Ascending aorta (tissue), 2 donors: Measurements from ENCODE around the gene SPRN. TPM values are rescaled to one million over a fixed set of nuclear protein-coding genes. Genes with fewer than 3 reads are reported as not detected.
A peak's percentile ranks its signal among the peaks of the same experiment; 100 is the strongest.
"Not testable (repeated sequence)": the region's sequence is repeated elsewhere in the genome, so short reads cannot be mapped to it uniquely, and the experiment has no call there.

Source experiments
- DNase-seq, 2 donors: peaks; one replicate each; pipeline ENCODE4 v3.0.0-alpha.2; 2019; ENCODE audit warnings: low spot score in 2 of 2
- H3K27ac ChIP-seq, 2 donors: fragments of 200-600 bp; sonication (generic); one replicate each; pipeline ENCODE4 v1.5.1; 2016 to 2017; ENCODE audit warnings: mild to moderate bottlenecking in 1 of 2
- H3K27me3 ChIP-seq: fragments of 200-600 bp; sonication (generic); one replicate; pipeline ENCODE4 v1.5.1; 2017
- H3K36me3 ChIP-seq, 2 donors: fragments of 200-600 bp; sonication (generic); one replicate each; pipeline ENCODE4 v1.5.1; 2016
- H3K4me1 ChIP-seq, 2 donors: fragments of 200-600 bp; sonication (generic); one replicate each; pipeline ENCODE4 v1.5.1; 2016 to 2017; ENCODE audit warnings: mild to moderate bottlenecking in 1 of 2
- H3K4me3 ChIP-seq, 2 donors: fragments of 200-600 bp; sonication (generic); one replicate each; pipeline ENCODE4 v1.5.1; 2016 to 2017; ENCODE audit warnings: mild to moderate bottlenecking in 1 of 2
- H3K9me3 ChIP-seq, 2 donors: fragments of 200-600 bp; sonication (generic); one replicate each; pipeline ENCODE4 v1.5.1; 2016
- CTCF ChIP-seq, 3 experiments: fragments of 200-600 bp in 2 of 3; fragments of 450-650 bp in 1 of 3; sonication (generic) in 2 of 3; IDR thresholded peaks; one replicate each; pipeline ENCODE4 v1.5.1; 2016 to 2019; ENCODE audit warnings: antibody characterized with exemption in 3 of 3, mild to moderate bottlenecking in 1 of 3, moderate library complexity in 1 of 3
- intact Hi-C: fragments of 100-400 bp; cut with DNase I; formaldehyde crosslinking; loops from one replicate; pipeline ENCODE4 v1.15.1; 2023
- total RNA-seq: library from RNA; depleted of rRNA; stranded (reverse); fragments of >200 nt; gene quantifications from one replicate; pipeline ENCODE4 v1.1.0, GENCODE V29; 2016

Gene SPRN
- total RNA-seq, 1 donor from 2014 or later: not detected

- H3K4me1 ChIP-seq: peaks cover 0 to 14% of the 10 kb centered on the region in 2 donors
- intact Hi-C loops: loop anchor here (5.0 kb wide), 2 partner anchors 83 to 128 kb away; partner anchors contain the start of genes TUBGCP2 and ZNF511
- H3K9me3 ChIP-seq: no peaks in the 10 kb centered on the region
- H3K27ac ChIP-seq: no peak overlapping the region
- no peak for DNase-seq
- no peak for TF ChIP-seq CTCF (IDR thresholded peaks at IDR 0.05)
- no peaks in the 10 kb centered on the region for H3K27me3 ChIP-seq
- no peak overlapping the region for H3K4me3 ChIP-seq
- peaks cover 0 to 3% of the 10 kb centered on the region in 2 donors for H3K36me3 ChIP-seq
Observed at GRCh38 chr10:133390597-133391248, 33.7 kb downstream of the SPRN start.

GRCh38 chr10:133388973-133389818 lies 35.2 kb downstream of the SPRN start:
- no peaks in the 10 kb centered on the region for H3K9me3 ChIP-seq
- H3K36me3 ChIP-seq: peaks cover 0 to 3% of the 10 kb centered on the region in 2 donors
- DNase-seq: no peak
- intact Hi-C loops: no loop called here
- no peaks in the 10 kb centered on the region for H3K27me3 ChIP-seq
- H3K4me3 ChIP-seq: peak overlapping the region in 1 of 2 donors; percentile 41
- no peak for TF ChIP-seq CTCF (IDR thresholded peaks at IDR 0.05)
- no peak overlapping the region for H3K27ac ChIP-seq
- H3K4me1 ChIP-seq: peaks cover 0 to 5% of the 10 kb centered on the region in 2 donors

GRCh38 chr10:133388236-133388972 lies 36.0 kb downstream of the SPRN start:
- no peak for DNase-seq
- Histone ChIP-seq H3K27me3 (no peaks in the 10 kb centered on the region), H3K27ac (no peak overlapping the region), H3K36me3 (peaks cover 0 to 3% of the 10 kb centered on the region in 2 donors), H3K9me3 (no peaks in the 10 kb centered on the region), H3K4me3 (no peak overlapping the region), H3K4me1 (peaks cover 0 to 2% of the 10 kb centered on the region in 2 donors)
- TF ChIP-seq CTCF (IDR thresholded peaks at IDR 0.05): no peak
- intact Hi-C loops: no loop called here

- DNase-seq, H3K27ac ChIP-seq, intact Hi-C loops, H3K4me3 ChIP-seq, H3K36me3 ChIP-seq, H3K9me3 ChIP-seq, H3K27me3 ChIP-seq, H3K4me1 ChIP-seq: not testable (repeated sequence)
Observed at GRCh38 chr10:133386951-133387350, 37.5 kb downstream of the SPRN start.

- intact Hi-C loops: no loop called here
- no peaks in the 10 kb centered on the region for H3K4me1 ChIP-seq
- no peak overlapping the region for H3K27ac ChIP-seq
- TF ChIP-seq CTCF (IDR thresholded peaks at IDR 0.05): no peak
- no peak overlapping the region for H3K4me3 ChIP-seq
- H3K9me3 ChIP-seq: no peaks in the 10 kb centered on the region
- DNase-seq: no peak
- H3K27me3 ChIP-seq: no peaks in the 10 kb centered on the region
- peaks cover 0 to 3% of the 10 kb centered on the region in 2 donors for H3K36me3 ChIP-seq
Observed at GRCh38 chr10:133385214-133385613, 39.2 kb downstream of the SPRN start.
